ENCODE results near the gene GSK3A. TPM values are rescaled to one million over a fixed set of nuclear protein-coding genes. Genes with fewer than 3 reads are reported as not detected.
A peak's percentile ranks its signal among the peaks of the same experiment; 100 is the strongest.

Gene GSK3A
- total and polyA plus RNA-seq, 9 of the 15 experiments (the other 6 are each of a cell fraction or from before 2014, with no cell fraction given) = 0.62 to 90.7 (median 33.3) TPM

- no peak for TF ChIP-seq ZHX1 (conservative IDR thresholded peaks at IDR 0.05; ENCODE audit: low read length)
- no peak for TF ChIP-seq KAT8 (IDR thresholded peaks at IDR 0.05; ENCODE audit: low read depth)
- TF ChIP-seq BRCA1 (IDR thresholded peaks at IDR 0.05) = no peak
- TF ChIP-seq BRCA1 (CRISPR knock-in tag; IDR thresholded peaks at IDR 0.05) = no peak
- TF ChIP-seq NFXL1 (CRISPR knock-in tag; IDR thresholded peaks at IDR 0.05) = no peak
- TF ChIP-seq ZNF511 (CRISPR knock-in tag; IDR thresholded peaks at IDR 0.05) = no peak
- TF ChIP-seq HDAC2 (IDR thresholded peaks at IDR 0.05) = no peak
- TF ChIP-seq RNF2 (IDR thresholded peaks at IDR 0.05) = no peak
- no peak for TF ChIP-seq JUNB (CRISPR knock-in tag; conservative IDR thresholded peaks at IDR 0.05)
- no peak for TF ChIP-seq ZNF282 (CRISPR knock-in tag; IDR thresholded peaks at IDR 0.05)
- no peak for TF ChIP-seq ZNF583 (CRISPR knock-in tag; IDR thresholded peaks at IDR 0.05)
- peak; percentile 100 for TF ChIP-seq ASH1L (IDR thresholded peaks at IDR 0.05; ENCODE audit: borderline replicate concordance, low read depth, partially characterized antibody)
- TF ChIP-seq SMC3 (conservative IDR thresholded peaks at IDR 0.05; ENCODE audit: insufficient read depth, low read depth, low read length) = no peak
- TF ChIP-seq DPF2 (IDR thresholded peaks at IDR 0.05) = no peak
- TF ChIP-seq CSDE1 (IDR thresholded peaks at IDR 0.05) = no peak
- peak; percentile 100 for TF ChIP-seq PKNOX1 (IDR thresholded peaks at IDR 0.05)
- no peak for TF ChIP-seq ID3 (CRISPR knock-in tag; IDR thresholded peaks at IDR 0.05)
- no peak for TF ChIP-seq ID3 (tag; IDR thresholded peaks at IDR 0.05)
- peak; percentile 19 to 99 for TF ChIP-seq AFF1 (IDR thresholded peaks at IDR 0.05; ENCODE audit: low read depth in 1 of 2, partially characterized antibody in 2 of 2)
- no peak for TF ChIP-seq CEBPG (CRISPR knock-in tag; IDR thresholded peaks at IDR 0.05)
- no peak for TF ChIP-seq CEBPG (tag; conservative IDR thresholded peaks at IDR 0.05 in 1 of 2, IDR thresholded peaks at IDR 0.05 in 1 of 2)
These were observed 26.5 kb upstream of the GSK3A start, which contains the start of gene CIC (continued) for GRCh38 chr19:42268704-42269477.
